Karpas-422 (cell line): ENCODE data around the gene KIAA2012. TPM values are rescaled to one million over a fixed set of nuclear protein-coding genes. Genes with fewer than 3 reads are reported as not detected.
"Not testable (repeated sequence)": the region's sequence is repeated elsewhere in the genome, so short reads cannot be mapped to it uniquely, and the experiment has no call there.

ENCODE experiments used
- DNase-seq: peaks from one replicate; pipeline ENCODE4 v3.0.0-alpha.2; 2015
- H2AFZ ChIP-seq: fragments of 200-600 bp; sonication (generic); 2 replicates; pipeline ENCODE4 v1.6.1; 2014; ENCODE audit warnings: antibody characterized with exemption, low read length, mixed read lengths
- H3K27ac ChIP-seq: fragments of 200-600 bp; sonication (generic); 2 replicates; pipeline ENCODE4 v1.5.1; 2014; ENCODE audit warnings: mild to moderate bottlenecking, low read length, moderate library complexity
- H3K27me3 ChIP-seq: fragments of 200-600 bp; sonication (generic); 2 replicates; pipeline ENCODE4 v1.6.1; 2014; ENCODE audit warnings: low read length, mixed read lengths
- H3K36me3 ChIP-seq: fragments of 200-600 bp; sonication (generic); 2 replicates; pipeline ENCODE4 v1.6.1; 2014; ENCODE audit warnings: low read length, mixed read lengths; ENCODE audit not compliant: insufficient read depth
- H3K4me1 ChIP-seq: fragments of 200-600 bp; sonication (generic); 2 replicates; pipeline ENCODE4 v1.6.1; 2014; ENCODE audit warnings: mild to moderate bottlenecking, low read length, mixed read lengths
- H3K4me2 ChIP-seq: fragments of 200-600 bp; sonication (generic); 2 replicates; pipeline ENCODE4 v1.6.1; 2014; ENCODE audit warnings: low read length, low read depth, mild to moderate bottlenecking; ENCODE audit not compliant: poor library complexity, severe bottlenecking
- H3K4me3 ChIP-seq: fragments of 200-600 bp; sonication (generic); 2 replicates; pipeline ENCODE4 v1.5.1; 2014; ENCODE audit warnings: mild to moderate bottlenecking, antibody characterized with exemption, low read length, mixed read lengths
- H3K79me2 ChIP-seq: fragments of 200-600 bp; sonication (generic); 2 replicates; pipeline ENCODE4 v1.6.1; 2014; ENCODE audit warnings: mild to moderate bottlenecking, low read length, mixed read lengths
- H3K9ac ChIP-seq: fragments of 200-600 bp; sonication (generic); 2 replicates; pipeline ENCODE4 v1.6.0; 2014; ENCODE audit warnings: low read length
- H3K9me2 ChIP-seq: fragments of 200-600 bp; sonication (generic), shearing (Covaris generic); replicated peaks from 2 replicates; pipeline ENCODE4 v1.6.0; 2014; ENCODE audit warnings: mild to moderate bottlenecking, low read length, moderate library complexity; ENCODE audit not compliant: insufficient read depth
- H3K9me3 ChIP-seq: fragments of 300-700, 200-600 bp; sonication (generic); 2 replicates; pipeline ENCODE4 v1.6.1; 2014; ENCODE audit warnings: low read length, mixed read lengths
- H4K20me1 ChIP-seq: fragments of 200-600 bp; sonication (generic); 2 replicates; pipeline ENCODE4 v1.6.1; 2014; ENCODE audit warnings: mild to moderate bottlenecking, antibody characterized with exemption, low read length, low read depth; ENCODE audit not compliant: insufficient read depth
- small RNA-seq: library from RNA; depleted of rRNA; stranded (forward); fragments of <200 nt; gene quantifications from one replicate; pipeline ENCODE3, GENCODE V24; 2014
- total RNA-seq: library from RNA; depleted of rRNA; stranded (reverse); fragments of >200 nt; shearing (Covaris generic); gene quantifications from 2 replicates; pipeline ENCODE4 v1.2.3, GENCODE V29; 2014; ENCODE audit warnings: low replicate concordance; rRNA removed

The KIAA2012 gene
- total RNA-seq, 1 experiment from 2014 or later, result 0.89 TPM

DNA sequence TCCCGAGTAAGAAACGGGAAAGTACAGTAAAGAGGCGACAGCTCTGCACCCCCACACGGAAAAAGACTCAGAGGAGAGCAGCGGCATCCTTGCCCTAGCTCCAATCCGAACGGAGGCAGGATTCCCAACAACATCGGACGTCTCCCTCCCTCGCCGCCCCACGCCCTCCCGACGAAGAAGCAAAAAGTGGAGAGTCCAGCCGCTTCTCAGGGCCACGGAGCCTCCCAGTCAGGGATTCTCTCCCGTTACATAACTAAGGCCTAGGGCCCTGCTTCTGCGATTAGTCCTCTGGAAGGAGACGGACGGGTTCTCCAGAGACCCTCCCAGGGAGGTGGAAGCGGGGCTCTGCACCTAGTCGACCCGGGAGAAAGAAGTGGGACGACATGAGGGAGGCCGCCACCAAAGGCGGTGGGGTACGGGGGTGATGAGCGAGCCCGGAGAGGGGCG is 164.8 kb downstream of the KIAA2012 start:
- peaks cover 24% of the 10 kb centered on the region for H3K4me1 ChIP-seq
- peaks cover 26% of the 10 kb centered on the region for H4K20me1 ChIP-seq
- peak overlapping the region; percentile 94 for H3K9ac ChIP-seq
- H3K9me2 ChIP-seq, result no peaks in the 10 kb centered on the region
- DNase-seq, result peak; percentile 61
- peak overlapping the region; percentile 93 for H3K4me3 ChIP-seq
- no peaks in the 10 kb centered on the region for H3K27me3 ChIP-seq
- H3K4me2 ChIP-seq, result peak overlapping the region; percentile 97
- H2AFZ ChIP-seq, result peak overlapping the region; percentile 55; the same call in 1 of the 2 replicates
- H3K36me3 ChIP-seq, result 0 out of 2 replicates have a peak, but pooled peaks cover 4% of the 10 kb centered on the region
- H3K79me2 ChIP-seq, result peaks cover 55% of the 10 kb centered on the region
- no peaks in the 10 kb centered on the region for H3K9me3 ChIP-seq
- peak overlapping the region; percentile 37; the same call in 1 of the 2 replicates for H3K27ac ChIP-seq

GRCh38 chr2:202238234-202239197 is 165.5 kb downstream of the KIAA2012 start, which contains the start of gene SUMO1:
Gene SUMO1, minus strand, starts transcription at chr2:202238597. Its CDS starts 146 bp downstream, at chr2:202238451.
- DNase-seq, result peak; percentile 97
- no peaks in the 10 kb centered on the region for H3K9me3 ChIP-seq
- peaks cover 48% of the 10 kb centered on the region for H3K79me2 ChIP-seq
- H3K4me1 ChIP-seq, result peaks cover 21% of the 10 kb centered on the region
- peak within 1 kb of the TSS; percentile 94 for H3K9ac ChIP-seq
- H3K9me2 ChIP-seq, result no peaks in the 10 kb centered on the region
- peak within 1 kb of the TSS; percentile 99 for H2AFZ ChIP-seq
- peaks cover 19% of the 10 kb centered on the region for H4K20me1 ChIP-seq
- H3K27me3 ChIP-seq, result no peaks in the 10 kb centered on the region
- H3K4me3 ChIP-seq, result peak within 1 kb of the TSS; percentile 93
- H3K36me3 ChIP-seq, result 0 out of 2 replicates have a peak, but pooled peaks cover 3% of the 10 kb centered on the region
- peak within 1 kb of the TSS; percentile 37; the same call in 1 of the 2 replicates for H3K27ac ChIP-seq
- H3K4me2 ChIP-seq, result peak within 1 kb of the TSS; percentile 97

DNA sequence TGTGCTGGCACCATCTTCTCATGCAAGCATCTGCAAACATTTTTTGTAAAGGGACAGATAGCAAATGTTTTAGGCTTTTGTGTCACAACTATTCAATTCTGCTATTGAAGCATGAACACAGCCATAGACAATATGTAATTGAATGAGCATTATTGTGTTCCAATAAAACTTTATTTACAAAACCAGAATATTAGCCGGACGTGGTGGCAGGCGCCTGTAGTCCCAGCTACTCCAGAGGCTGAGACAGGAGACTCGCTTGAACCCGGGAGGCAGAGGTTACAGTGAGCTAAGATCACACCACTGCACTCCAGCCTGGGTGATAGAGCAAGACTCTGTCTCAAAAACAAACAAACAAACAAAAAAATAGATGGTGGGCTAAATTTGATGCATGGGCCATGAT is 174.7 kb downstream of the KIAA2012 start:
- H3K27me3 ChIP-seq, H3K79me2 ChIP-seq, H3K9me2 ChIP-seq, H3K36me3 ChIP-seq, H3K4me2 ChIP-seq, H3K4me1 ChIP-seq, H2AFZ ChIP-seq, H3K9ac ChIP-seq, H3K9me3 ChIP-seq, H4K20me1 ChIP-seq, H3K4me3 ChIP-seq, H3K27ac ChIP-seq: not testable (repeated sequence)
- DNase-seq, result peak; percentile 7

GRCh38 chr2:202249521-202250253 is 176.6 kb downstream of the KIAA2012 start:
- peak; percentile 39 for DNase-seq
- Histone ChIP-seq H3K9me2 (no peaks in the 10 kb centered on the region), H3K27ac (no peak overlapping the region), H3K4me2 (peak overlapping the region; percentile 29), H3K4me1 (peaks cover 6% of the 10 kb centered on the region), H3K9me3 (no peaks in the 10 kb centered on the region), H3K9ac (no peak overlapping the region), H2AFZ (0 out of 2 replicates have a peak overlapping the region, but pooled peaks have one; percentile 70), H4K20me1 (no peaks in the 10 kb centered on the region), H3K79me2 (no peaks in the 10 kb centered on the region), H3K4me3 (no peak overlapping the region), H3K36me3 (no peaks in the 10 kb centered on the region), H3K27me3 (no peaks in the 10 kb centered on the region)

DNA sequence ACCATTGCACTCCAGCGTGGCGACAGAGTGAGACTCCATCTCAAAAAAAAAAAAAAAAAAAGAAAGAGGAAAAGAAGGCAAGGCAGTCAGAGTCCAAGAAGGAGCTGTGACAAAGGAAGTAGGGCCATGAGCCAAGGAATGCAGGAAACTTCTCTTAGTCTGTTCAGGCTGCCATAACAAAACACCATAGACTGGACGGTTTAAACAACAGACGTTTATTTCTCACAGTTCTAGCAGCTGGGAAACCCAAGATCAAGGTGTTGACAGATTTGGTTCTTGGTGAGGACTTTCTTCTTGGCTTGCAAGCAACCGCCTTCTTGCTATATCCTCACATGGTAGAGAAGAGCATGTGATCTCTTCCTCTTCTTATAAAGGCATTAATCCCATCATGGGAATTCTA is 178.4 kb downstream of the KIAA2012 start:
- Histone ChIP-seq H3K4me2 (no peak overlapping the region), H3K9ac (no peak overlapping the region), H3K27ac (no peak overlapping the region), H3K79me2 (no peaks in the 10 kb centered on the region), H3K4me1 (peaks cover 6% of the 10 kb centered on the region), H3K27me3 (no peaks in the 10 kb centered on the region), H2AFZ (no peak overlapping the region), H3K36me3 (no peaks in the 10 kb centered on the region), H4K20me1 (no peaks in the 10 kb centered on the region), H3K9me2 (no peaks in the 10 kb centered on the region), H3K9me3 (no peaks in the 10 kb centered on the region), H3K4me3 (no peak overlapping the region)
- DNase-seq, result no peak

Small RNA genes within 50 kb of the gene (small RNA-seq; reads per million reads assigned to genes)
- gene AC079354.2, result not detected

Other genes starting within 250 kb of the KIAA2012 start
- 9.2 and 10.2 TPM in 2 replicates for gene FZD7, start 39.4 kb upstream of the KIAA2012 start, total RNA-seq
- gene SUMO1, start 165.3 kb downstream of the KIAA2012 start, total RNA-seq, result 89.8 and 170 TPM in 2 replicates
- 68.3 and 103 TPM in 2 replicates for gene NOP58, start 192.5 kb downstream of the KIAA2012 start, total RNA-seq